HG02840 (cell line): Measurements from ENCODE around the gene THPO.
"Not testable (repeated sequence)": the region's sequence is repeated elsewhere in the genome, so short reads cannot be mapped to it uniquely, and the experiment has no call there.

Experiments used
- ATAC-seq: cut with Tn5 transposase; IDR thresholded peaks from one replicate; pipeline ENCODE4 v1.9.1; 2021; ENCODE audit warnings: mild to moderate bottlenecking, moderate library complexity, moderate number of reproducible peaks; ENCODE audit not compliant: unreplicated experiment, low FRiP score

THPO gene

GRCh38 chr3:184352897-184353545, 25.0 kb downstream of the THPO start:
- no peak for ATAC-seq

GRCh38 chr3:184352149-184352785, 25.7 kb downstream of the THPO start:
- no peak for ATAC-seq

- no peak for ATAC-seq
These were observed 26.4 kb downstream of the THPO start for GRCh38 chr3:184351511-184352148.

GRCh38 chr3:184350618-184351017, 27.4 kb downstream of the THPO start:
- no peak for ATAC-seq

GRCh38 chr3:184349563-184350470, 28.2 kb downstream of the THPO start:
- no peak for ATAC-seq

- no peak for ATAC-seq
These were observed 30.0 kb downstream of the THPO start for GRCh38 chr3:184348057-184348382.

GRCh38 chr3:184347321-184348056, 30.5 kb downstream of the THPO start:
- ATAC-seq = no peak

GRCh38 chr3:184346480-184347190, 31.4 kb downstream of the THPO start:
- no peak for ATAC-seq

- no peak for ATAC-seq
These were observed 32.5 kb downstream of the THPO start for GRCh38 chr3:184345317-184346144.

GRCh38 chr3:184344579-184345316, 33.3 kb downstream of the THPO start:
- ATAC-seq = no peak

GRCh38 chr3:184343200-184343876, 34.7 kb downstream of the THPO start:
- no peak for ATAC-seq

- ATAC-seq = no peak
These were observed 36.1 kb downstream of the THPO start for GRCh38 chr3:184341925-184342324.

- ATAC-seq = not testable (repeated sequence)
These were observed 38.4 kb downstream of the THPO start for GRCh38 chr3:184339451-184340135.

GRCh38 chr3:184339001-184339400, 39.0 kb downstream of the THPO start:
- ATAC-seq = no peak

GRCh38 chr3:184338511-184338945, 39.5 kb downstream of the THPO start:
- ATAC-seq = no peak

GRCh38 chr3:184337981-184338380, 40.0 kb downstream of the THPO start:
- ATAC-seq = no peak

- no peak for ATAC-seq
These were observed 40.6 kb downstream of the THPO start, which contains the start of gene FAM131A for GRCh38 chr3:184337399-184337714. FAM131A (plus strand) TSS chr3:184337600; CDS start chr3:184337631, 31 bp downstream.
